HUDEP-2 (cell line): Measurements from ENCODE around the gene FAM171A1.
A peak's percentile ranks its signal among the peaks of the same experiment; 100 is the strongest.

ENCODE experiments used
- DNase-seq, 76 experiments: peaks; one replicate each; lab custom pipeline; 2025; ENCODE audit not compliant: unreplicated experiment in 76 of 76; lab: John Stamatoyannopoulos, UW

FAM171A1 gene

DNA sequence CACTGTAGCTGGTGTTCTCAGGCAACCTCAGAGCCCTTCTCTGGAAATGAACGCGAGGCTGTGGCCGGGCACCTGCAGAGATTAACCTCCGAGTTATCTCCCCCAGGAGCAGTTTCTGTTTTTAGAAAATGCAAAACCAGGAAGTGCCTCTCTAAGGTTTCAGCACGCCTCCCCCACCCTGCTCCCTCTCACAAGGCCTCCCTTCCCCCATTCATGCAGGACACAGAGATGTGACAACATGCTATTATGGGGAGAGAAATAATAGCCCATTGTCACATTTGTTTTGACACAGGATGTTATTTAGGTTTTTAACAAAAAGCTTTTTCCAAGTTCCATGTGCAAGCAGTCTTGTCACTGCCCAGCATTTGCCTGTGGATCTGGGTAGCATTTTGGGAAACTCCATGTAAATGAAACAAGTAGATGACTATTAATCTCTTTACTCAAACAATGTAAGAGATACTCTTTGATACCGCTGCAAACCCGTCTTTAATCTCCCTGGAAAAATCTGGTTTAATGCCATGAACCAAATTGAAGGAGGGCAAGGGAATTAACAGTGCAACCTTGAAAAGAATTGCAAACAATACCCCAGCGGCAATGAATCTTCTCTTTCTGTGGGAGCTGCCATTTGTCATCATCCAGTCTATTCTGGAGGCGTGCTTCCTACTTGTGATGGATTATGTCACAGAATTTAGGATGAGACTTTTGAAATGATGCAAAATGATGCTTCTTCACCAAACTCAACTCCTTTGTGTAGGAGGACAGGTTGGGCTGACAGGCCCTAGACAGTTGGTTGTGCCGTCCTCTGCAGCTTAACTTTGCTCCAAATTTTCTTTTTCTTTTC lies 116.1 kb downstream of the FAM171A1 start:
- DNase-seq, result no peak

GRCh38 chr10:15253951-15254807 lies 116.9 kb downstream of the FAM171A1 start:
- DNase-seq, result no peak

DNA sequence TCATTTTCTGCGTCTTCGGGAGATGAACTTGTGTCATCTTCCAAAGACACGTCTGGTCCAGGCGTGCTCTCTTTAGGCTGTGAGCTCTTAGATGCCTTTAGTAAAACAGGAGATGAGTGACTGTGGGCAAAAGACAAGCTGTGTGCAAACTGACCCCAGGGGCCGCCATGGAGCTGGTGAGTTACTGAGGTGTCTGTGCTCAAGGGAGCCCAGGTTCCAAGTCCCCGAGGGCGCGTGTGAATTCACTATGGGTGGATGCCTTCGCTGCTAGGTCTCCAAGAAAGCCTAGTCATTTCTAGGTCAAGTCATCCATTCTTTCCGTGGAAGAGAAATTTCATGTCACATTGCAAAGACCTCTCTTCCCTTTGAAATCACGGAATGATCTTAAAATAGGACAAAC lies 118.7 kb downstream of the FAM171A1 start:
- DNase-seq, result no peak

GRCh38 chr10:15251791-15252380 lies 119.2 kb downstream of the FAM171A1 start:
- no peak for DNase-seq

GRCh38 chr10:15245530-15245929 lies 125.6 kb downstream of the FAM171A1 start:
- peak in 12 of 76 experiments; percentile 1 to 21 (median 6) for DNase-seq

GRCh38 chr10:15244635-15245197 lies 126.4 kb downstream of the FAM171A1 start:
- peak in 11 of 76 experiments; percentile 2 to 52 (median 34) for DNase-seq

- no peak for DNase-seq
Measured at GRCh38 chr10:15242261-15242840, 128.7 kb downstream of the FAM171A1 start.

GRCh38 chr10:15241306-15241705 lies 129.8 kb downstream of the FAM171A1 start:
- no peak for DNase-seq

GRCh38 chr10:15238555-15239335 lies 132.3 kb downstream of the FAM171A1 start:
- DNase-seq, result no peak

DNA sequence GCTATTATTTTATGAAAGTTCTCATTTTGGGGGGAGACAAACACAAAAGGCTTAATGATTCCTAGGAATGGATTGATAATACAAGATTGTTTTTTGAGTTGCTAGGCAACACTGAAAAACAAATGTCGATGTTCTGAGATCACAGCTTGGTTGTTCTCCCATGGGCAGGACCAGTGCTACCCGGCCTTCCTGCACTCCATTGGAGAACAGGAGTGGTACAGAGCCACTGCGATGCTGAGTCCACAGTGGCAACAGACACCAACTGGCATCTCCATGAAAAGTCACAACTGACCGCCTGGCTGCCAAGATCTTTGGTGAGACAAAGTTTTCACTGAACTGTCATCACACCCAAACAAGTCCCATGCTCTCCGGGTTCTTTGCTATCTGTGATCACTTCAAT lies 133.7 kb downstream of the FAM171A1 start:
- no peak for DNase-seq

- no peak for DNase-seq
Measured at GRCh38 chr10:15236340-15236739, 134.7 kb downstream of the FAM171A1 start.

GRCh38 chr10:15232279-15232678 lies 138.8 kb downstream of the FAM171A1 start:
- DNase-seq, result no peak

- no peak for DNase-seq
Measured at GRCh38 chr10:15231426-15231825, 139.7 kb downstream of the FAM171A1 start.

GRCh38 chr10:15230257-15230656 lies 140.8 kb downstream of the FAM171A1 start:
- DNase-seq, result no peak

DNA sequence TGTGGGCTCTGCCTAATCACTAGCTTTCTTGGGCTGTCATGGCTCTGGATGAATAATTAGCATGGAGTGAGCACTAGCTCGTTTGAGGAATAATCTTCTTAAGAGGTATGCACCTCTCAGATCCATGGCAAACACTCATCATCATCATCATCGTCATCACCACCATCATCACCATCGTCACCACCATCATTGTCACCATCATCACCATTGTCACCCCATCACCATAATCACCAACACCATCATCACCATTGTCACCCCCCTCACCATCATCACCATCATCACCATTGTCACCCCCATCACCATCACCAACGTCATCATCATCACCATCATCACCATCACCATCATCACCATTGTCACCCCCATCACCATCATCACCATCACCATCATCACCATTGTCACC lies 141.8 kb downstream of the FAM171A1 start:
- DNase-seq, result no peak

DNA sequence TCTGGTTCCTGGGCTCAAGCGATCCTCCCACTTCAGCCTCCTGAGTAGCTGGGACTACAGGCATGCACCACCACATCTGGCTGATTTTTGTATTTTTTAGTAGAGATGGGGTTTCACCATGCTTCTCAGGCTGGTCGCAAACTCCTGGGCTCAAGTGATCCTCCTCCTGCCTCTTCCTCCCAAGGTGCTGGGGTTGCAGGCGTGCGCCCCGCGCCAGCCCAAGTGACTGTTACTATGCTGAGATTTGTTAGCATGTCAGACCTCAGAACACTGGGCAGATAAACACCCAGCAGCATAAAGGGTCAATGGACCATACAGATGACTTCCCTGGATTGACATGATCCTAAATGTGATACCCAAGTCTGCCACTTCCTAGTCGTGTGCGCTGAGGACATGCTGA lies 142.7 kb downstream of the FAM171A1 start:
- no peak for DNase-seq

DNA sequence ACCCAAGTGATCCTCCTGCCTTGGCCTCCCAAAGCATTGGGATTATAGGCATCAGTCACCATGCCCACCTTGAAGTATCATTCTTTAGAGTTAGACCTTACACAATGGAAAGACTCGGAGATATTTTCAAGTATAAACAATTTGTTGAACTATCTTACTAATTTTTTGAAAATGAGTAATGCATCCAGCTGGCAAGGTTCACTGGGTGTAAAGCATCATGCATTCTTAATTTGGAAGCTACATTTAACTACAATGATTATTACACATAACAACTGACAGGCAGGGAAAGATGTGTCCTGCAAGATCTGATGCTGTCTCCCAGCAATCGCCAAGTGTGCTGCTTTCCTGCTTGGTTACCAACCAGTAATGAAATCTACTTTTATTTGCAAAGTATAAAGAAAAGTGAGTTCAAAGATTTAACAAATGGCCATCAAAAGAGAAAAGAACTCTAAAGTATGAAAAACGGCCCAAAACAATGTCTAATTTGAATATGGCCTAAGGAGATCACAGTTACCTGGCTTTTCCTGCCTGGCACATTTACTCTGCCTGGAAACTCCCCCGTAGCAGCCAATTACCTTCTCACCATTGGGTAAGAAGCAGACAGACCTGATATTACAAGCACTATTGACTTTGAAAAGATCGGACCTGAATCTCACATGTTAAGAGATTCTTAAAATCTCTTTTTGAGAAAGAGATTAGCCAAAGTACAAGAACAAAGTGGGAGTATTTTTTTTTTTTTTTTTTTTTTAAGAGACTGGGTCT lies 143.3 kb downstream of the FAM171A1 start:
- no peak for DNase-seq

GRCh38 chr10:15225511-15225910 lies 145.6 kb downstream of the FAM171A1 start:
- DNase-seq, result no peak

GRCh38 chr10:15224948-15225347 lies 146.1 kb downstream of the FAM171A1 start:
- DNase-seq, result no peak
